C4-2B (cell line): ENCODE data around the gene KLHL22.

Experiments
- CTCF ChIP-seq: fragments of 450-650 bp; conservative IDR thresholded peaks from 2 replicates; pipeline ENCODE4 v1.5.1; 2017; ENCODE audit warnings: mild to moderate bottlenecking
- ZFX ChIP-seq: fragments of 450-650 bp; IDR thresholded peaks from 2 replicates; pipeline ENCODE4 v1.6.1; 2017

- TF ChIP-seq CTCF (no peak), ZFX (no peak)
These were observed 71.6 kb downstream of the KLHL22 start for GRCh38 chr22:20423906-20424551.
